ENCODE results near the gene SRA1. TPM values are rescaled to one million over a fixed set of nuclear protein-coding genes. Genes with fewer than 3 reads are reported as not detected.

Gene SRA1
- total and polyA plus RNA-seq, 2 of the 13 experiments (the other 11 are each of a cell fraction or from before 2014, with no cell fraction given): 14.2 to 32.8 TPM

GRCh38 chr5:140557136-140557805 is at the start of gene SRA1 (continued):
- TF ChIP-seq, protein P1, sequence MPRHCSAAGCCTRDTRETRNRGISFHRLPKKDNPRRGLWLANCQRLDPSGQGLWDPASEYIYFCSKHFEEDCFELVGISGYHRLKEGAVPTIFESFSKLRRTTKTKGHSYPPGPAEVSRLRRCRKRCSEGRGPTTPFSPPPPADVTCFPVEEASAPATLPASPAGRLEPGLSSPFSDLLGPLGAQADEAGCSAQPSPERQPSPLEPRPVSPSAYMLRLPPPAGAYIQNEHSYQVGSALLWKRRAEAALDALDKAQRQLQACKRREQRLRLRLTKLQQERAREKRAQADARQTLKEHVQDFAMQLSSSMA (CRISPR knock-in tag; IDR thresholded peaks at IDR 0.05): no peak
- TF ChIP-seq ZNF563 (CRISPR knock-in tag; IDR thresholded peaks at IDR 0.05) (peak; percentile 40; the same call in 1 of the 2 replicates), SIX1 (CRISPR knock-in tag; IDR thresholded peaks at IDR 0.05; ENCODE audit: borderline replicate concordance) (no peak), KDM5A (IDR thresholded peaks at IDR 0.05; ENCODE audit: borderline replicate concordance, low read length) (peak; percentile 70), RELA (CRISPR knock-in tag; IDR thresholded peaks at IDR 0.05) (peak; percentile 73; the same call in 1 of the 2 replicates), ZC3H4 (CRISPR knock-in tag; IDR thresholded peaks at IDR 0.05; ENCODE audit: borderline replicate concordance) (no peak), PAWR (CRISPR knock-in tag; IDR thresholded peaks at IDR 0.05; ENCODE audit: borderline replicate concordance) (no peak), PHF5A (CRISPR knock-in tag; IDR thresholded peaks at IDR 0.05; ENCODE audit: low read depth, unreplicated experiment) (peak; percentile 50), ZNF3 (CRISPR knock-in tag; IDR thresholded peaks at IDR 0.05) (peak; percentile 53; the same call in 1 of the 2 replicates), IKZF4 (CRISPR knock-in tag; IDR thresholded peaks at IDR 0.05; ENCODE audit: borderline replicate concordance, low read depth, not compliant biosample characterization) (no peak), ZNF766 (CRISPR knock-in tag; IDR thresholded peaks at IDR 0.05; ENCODE audit: borderline replicate concordance) (0 out of 2 replicates have a peak, but pooled peaks have one; percentile 45), ZNF101 (CRISPR knock-in tag; IDR thresholded peaks at IDR 0.05; ENCODE audit: borderline replicate concordance, low read depth) (no peak), KLF16 (CRISPR knock-in tag; IDR thresholded peaks at IDR 0.05) (peak in 1 of 2 experiments; percentile 30; a peak in 1 of 4 replicates), ZNF570 (CRISPR knock-in tag; IDR thresholded peaks at IDR 0.05; ENCODE audit: borderline replicate concordance) (no peak), FOSL1 (CRISPR knock-in tag; IDR thresholded peaks at IDR 0.05; ENCODE audit: borderline replicate concordance) (no peak), PTBP1 (IDR thresholded peaks at IDR 0.05; ENCODE audit: low read depth, low read length, poor library complexity, severe bottlenecking) (no peak), NFYB (CRISPR knock-in tag; IDR thresholded peaks at IDR 0.05) (peak; percentile 64), MTF2 (CRISPR knock-in tag; IDR thresholded peaks at IDR 0.05; ENCODE audit: borderline replicate concordance) (peak; percentile 77; the same call in 1 of the 2 replicates), TEAD3 (CRISPR knock-in tag; optimal IDR thresholded peaks at IDR 0.05; ENCODE audit: borderline replicate concordance) (peak; percentile 67), PHF8 (CRISPR knock-in tag; IDR thresholded peaks at IDR 0.05) (peak; percentile 92), SOX5 (CRISPR knock-in tag; IDR thresholded peaks at IDR 0.05; ENCODE audit: borderline replicate concordance) (peak; percentile 38; the same call in 1 of the 2 replicates), ZBTB33 (CRISPR knock-in tag; IDR thresholded peaks at IDR 0.05) (0 out of 2 replicates have a peak, but pooled peaks have one; percentile 8)
- TF ChIP-seq, protein P2, sequence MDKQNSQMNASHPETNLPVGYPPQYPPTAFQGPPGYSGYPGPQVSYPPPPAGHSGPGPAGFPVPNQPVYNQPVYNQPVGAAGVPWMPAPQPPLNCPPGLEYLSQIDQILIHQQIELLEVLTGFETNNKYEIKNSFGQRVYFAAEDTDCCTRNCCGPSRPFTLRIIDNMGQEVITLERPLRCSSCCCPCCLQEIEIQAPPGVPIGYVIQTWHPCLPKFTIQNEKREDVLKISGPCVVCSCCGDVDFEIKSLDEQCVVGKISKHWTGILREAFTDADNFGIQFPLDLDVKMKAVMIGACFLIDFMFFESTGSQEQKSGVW (CRISPR knock-in tag; IDR thresholded peaks at IDR 0.05; ENCODE audit: borderline replicate concordance): no peak
- TF ChIP-seq, protein P3, sequence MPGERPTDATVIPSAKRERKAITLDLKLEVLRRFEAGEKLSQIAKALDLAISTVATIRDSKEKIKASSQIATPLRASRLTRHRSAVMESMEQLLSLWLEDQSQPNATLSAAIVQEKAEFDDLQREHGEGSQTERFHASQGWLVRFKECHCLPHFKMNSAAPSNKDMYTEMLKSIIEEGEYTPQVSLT (CRISPR knock-in tag; IDR thresholded peaks at IDR 0.05; ENCODE audit: borderline replicate concordance, low read depth): no peak
- TF ChIP-seq, protein P4, sequence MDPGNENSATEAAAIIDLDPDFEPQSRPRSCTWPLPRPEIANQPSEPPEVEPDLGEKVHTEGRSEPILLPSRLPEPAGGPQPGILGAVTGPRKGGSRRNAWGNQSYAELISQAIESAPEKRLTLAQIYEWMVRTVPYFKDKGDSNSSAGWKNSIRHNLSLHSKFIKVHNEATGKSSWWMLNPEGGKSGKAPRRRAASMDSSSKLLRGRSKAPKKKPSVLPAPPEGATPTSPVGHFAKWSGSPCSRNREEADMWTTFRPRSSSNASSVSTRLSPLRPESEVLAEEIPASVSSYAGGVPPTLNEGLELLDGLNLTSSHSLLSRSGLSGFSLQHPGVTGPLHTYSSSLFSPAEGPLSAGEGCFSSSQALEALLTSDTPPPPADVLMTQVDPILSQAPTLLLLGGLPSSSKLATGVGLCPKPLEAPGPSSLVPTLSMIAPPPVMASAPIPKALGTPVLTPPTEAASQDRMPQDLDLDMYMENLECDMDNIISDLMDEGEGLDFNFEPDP (CRISPR knock-in tag; conservative IDR thresholded peaks at IDR 0.05): no peak

Measured in HepG2 (cell line).